Measurements from ENCODE around the gene SH3GL3.

SH3GL3 gene

DNA sequence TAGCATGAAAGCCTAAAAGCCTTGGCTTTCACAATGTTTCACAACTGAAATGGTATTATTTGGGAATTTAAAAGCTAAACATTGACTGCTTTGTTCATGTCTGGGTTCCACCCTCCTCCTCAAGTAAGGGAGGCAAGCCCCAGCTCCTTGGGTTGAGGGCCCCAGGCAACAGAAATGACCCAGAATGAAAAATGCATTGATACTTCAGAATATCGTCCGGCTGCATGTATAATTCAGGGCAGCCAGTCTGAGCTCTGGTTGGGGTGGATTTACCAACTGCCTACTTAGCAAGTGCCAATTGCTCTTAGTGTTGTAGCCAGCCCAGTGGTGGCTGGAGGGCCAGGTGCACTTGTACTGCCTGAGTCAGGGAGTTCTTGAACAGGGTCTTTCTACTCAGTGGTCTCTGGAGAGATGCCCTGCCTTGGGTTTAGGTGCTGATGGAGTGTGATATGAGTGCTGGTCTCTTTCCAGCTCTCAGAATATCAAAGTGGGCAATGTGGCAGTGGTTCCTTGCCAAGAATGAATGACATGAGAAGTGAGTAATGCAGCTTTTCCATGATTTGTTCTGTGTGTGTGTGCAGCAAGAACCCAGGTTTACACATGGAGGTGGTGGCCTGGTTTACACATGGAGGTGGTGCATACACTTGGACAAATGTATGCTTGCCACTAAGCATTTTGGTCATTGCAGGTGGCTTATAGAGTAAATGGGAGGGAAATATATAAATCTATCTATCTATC, 165.9 kb downstream of the SH3GL3 start:
- no peak for DNase-seq (ENCODE audit: low spot score)

DNA sequence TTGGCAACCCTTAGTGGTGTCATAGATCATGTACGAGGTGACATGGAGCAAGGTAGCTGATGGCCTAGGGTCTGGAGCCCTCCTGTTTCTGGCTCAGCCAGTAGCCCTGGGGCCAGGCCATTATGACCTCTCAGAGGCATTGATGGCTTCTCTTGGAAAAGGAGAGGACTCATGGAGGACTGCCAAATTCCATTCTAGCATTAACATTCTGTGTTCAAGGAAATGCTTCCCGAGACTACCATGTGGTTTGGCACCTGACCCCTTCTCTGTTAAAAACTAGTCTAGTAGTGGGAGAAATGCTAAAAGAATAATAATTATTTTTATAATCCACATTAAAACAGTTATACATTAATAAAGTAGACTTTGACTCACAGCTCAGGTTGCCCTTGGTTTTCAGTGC, 166.6 kb downstream of the SH3GL3 start:
- DNase-seq (ENCODE audit: low spot score): no peak

DNA sequence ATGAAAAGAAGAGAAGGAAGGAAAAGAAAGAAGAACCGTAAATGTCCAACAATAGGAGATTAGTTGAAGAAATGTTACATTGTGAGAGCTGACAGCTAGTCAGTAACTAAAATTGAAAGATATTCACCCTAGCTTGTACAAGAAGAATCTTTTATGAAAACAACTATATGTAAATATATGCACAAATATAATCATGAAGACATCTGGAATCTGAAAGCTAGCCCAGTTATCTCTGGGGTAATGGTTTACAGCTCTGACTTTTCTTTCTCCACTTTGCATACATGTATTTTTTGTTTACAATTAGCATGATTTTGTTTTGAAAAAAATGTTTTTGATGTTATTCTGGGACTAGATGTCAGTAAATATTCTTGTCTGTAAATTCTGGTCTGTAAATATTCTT, 169.7 kb downstream of the SH3GL3 start:
- DNase-seq (ENCODE audit: low spot score): no peak

DNA sequence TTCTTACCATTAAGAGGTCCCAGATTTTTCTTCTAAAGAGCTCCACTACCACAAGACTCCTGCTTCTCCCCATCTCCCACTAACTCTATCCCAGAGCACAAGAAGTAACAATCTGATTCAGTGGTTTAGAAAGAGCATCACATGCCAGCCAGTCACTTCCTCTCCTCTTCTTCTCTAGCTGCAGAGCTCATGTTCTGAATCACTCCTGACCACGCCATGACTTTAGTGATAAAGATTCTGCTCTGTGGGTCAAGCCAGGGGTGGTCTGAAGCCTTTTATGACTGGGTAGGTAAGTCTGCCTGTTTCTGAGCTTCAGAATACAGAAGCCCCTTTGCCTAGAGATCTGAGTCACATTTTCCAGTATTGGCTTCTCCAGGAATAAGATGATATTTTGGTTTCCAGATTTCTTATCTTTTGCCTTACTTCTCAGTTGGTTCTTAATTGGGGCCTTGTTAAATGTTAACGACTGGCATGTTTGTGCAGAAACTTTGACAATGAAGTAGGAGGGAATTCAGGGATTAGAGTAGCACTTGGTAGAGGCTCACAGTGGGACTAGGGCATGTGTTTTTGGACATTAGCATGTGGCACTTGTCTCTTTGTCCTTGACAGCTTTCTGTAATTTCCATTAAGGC, 179.1 kb downstream of the SH3GL3 start:
- no peak for DNase-seq (ENCODE audit: low spot score)

DNA sequence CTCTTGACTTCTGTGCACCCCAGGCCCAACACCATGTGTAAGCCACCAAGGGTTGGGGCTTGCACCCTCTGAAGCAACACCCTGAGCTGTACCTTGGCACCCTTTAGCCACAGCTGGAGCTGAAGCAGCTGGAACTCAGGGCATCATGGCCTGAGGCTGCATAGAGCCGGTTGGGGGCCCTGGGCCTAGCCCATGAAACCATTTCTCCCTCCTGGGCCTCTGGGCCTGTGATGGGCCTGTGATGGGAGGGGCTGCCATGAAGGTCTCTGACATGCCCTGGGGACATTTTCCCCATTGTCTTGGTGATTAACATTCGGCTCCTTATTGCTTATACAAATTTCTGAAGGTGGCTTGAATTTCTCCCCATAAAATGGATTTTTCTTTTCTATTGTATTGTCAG, 184.4 kb downstream of the SH3GL3 start:
- no peak for DNase-seq (ENCODE audit: low spot score)

DNA sequence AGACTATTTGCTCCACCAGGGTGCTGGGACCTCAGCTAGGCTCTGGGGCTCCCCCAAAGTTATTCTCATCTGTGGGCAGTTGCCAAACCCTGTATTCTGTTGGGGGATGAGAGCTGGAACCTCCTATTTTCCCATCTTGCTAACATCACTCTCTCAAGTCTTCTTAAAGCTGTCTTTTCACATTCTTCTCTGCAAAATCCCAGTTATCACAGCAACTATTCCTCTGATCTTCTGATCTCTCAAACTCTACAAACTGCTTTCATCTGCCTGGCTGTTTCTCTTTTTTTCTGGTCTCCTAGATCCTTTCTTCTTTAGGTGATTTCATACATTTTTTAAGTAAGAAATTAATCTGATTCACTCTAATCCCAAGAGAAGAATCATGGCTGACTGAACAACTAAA, 196.1 kb downstream of the SH3GL3 start:
- DNase-seq (ENCODE audit: low spot score): no peak

DNA sequence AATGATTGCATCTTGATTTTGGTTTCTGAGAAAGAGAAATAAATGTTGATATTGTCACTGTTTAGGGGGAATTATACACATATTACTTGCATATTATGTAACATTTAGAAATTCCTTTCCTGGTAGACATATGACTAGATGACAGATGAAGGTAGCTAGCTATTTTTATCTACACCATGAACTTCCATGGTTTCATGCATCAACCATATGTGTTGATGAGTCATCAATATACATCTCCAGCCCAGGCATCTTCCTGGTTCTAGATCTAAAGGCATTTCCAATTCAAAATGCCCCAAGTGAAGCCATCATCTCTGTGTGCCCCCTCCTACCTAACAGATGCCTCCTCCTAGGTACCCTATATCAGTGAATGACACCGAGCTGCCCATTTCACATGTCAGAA, 197.3 kb downstream of the SH3GL3 start:
- DNase-seq (ENCODE audit: low spot score): no peak

DNA sequence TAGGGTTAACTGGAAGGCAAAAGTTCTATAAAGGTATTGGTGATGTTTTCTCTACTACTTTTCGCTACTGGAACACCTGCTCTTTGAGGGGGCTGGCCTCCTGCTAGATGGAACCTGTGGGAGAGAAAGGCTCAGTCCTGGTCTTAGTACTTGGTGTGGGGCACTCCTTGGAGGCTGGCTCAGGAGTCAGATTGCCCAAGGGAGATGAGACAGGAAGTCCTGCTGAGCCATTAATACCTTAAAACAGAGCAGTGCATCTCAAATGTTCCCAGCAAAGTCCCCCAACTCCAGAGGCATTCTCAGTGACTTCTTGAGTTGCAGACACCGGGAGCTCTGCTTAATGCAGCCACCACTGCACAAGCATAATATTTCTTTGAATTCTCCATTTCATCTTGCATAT, 203.7 kb downstream of the SH3GL3 start:
- no peak for DNase-seq (ENCODE audit: low spot score)

DNA sequence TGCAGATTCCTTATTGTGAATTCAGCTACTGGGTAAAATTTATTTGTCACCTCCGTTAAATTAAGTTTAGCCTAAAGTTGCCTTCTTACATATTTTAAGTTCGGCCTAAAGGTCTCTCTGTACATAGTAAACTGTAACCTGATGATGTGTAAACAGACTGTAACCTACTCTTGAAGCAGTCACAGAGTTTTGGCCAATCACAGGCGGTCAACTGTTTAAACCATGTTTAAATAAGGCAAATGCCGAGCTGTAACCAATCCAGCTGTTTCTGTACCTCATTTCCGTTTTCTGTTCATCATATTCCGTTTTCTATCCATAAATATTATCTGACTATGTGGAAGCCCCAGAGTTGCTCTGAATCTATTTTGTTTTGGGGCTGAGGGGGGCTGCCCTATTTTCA, 204.4 kb downstream of the SH3GL3 start:
- DNase-seq (ENCODE audit: low spot score): no peak

DNA sequence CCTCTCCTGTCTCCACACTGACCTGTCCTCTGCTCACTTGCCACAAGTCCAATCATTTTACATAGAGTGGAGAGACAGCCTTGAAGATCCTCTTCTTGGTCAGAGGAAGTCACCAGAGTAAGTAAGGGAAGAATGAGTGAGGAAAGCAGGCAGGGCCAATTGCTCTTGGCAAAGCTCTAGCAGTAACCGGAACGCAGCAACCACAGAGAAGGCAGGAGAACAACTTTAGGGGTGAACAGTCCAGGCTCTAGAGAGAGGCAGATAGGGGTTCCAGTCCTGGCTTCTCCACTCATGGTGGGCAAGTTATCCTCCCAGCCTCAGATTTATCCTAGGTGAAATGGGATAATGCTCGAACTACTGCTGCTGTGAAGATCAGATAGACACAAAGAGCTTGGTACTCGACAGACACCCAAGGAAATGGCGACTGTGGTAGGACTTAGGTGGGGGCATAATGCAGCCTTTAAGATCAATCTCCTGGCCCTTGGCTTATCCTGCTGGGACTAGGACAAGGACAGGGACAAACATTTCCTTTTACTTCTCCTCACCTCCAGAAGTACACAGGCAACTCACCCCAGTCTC, 205.6 kb downstream of the SH3GL3 start:
- no peak for DNase-seq (ENCODE audit: low spot score)

DNA sequence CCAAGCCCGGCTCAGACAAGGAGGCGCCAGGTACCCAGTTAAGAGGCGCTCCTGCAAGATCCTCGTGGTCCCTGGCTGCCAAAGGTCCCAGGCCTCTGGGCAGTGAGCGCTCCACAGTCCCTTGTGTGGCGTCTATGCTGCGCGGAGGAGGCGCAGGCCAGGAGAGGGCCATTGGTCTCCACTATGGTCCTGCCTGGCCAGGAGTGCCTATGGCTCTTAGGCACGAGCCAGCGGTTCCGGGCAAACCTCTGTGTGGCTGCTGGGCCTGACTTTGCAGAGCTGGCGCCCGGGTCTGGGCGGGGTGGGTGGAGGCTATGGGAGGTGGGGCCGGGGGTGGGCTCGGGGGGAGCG, 206.1 kb downstream of the SH3GL3 start:
- DNase-seq (ENCODE audit: low spot score): no peak

DNA sequence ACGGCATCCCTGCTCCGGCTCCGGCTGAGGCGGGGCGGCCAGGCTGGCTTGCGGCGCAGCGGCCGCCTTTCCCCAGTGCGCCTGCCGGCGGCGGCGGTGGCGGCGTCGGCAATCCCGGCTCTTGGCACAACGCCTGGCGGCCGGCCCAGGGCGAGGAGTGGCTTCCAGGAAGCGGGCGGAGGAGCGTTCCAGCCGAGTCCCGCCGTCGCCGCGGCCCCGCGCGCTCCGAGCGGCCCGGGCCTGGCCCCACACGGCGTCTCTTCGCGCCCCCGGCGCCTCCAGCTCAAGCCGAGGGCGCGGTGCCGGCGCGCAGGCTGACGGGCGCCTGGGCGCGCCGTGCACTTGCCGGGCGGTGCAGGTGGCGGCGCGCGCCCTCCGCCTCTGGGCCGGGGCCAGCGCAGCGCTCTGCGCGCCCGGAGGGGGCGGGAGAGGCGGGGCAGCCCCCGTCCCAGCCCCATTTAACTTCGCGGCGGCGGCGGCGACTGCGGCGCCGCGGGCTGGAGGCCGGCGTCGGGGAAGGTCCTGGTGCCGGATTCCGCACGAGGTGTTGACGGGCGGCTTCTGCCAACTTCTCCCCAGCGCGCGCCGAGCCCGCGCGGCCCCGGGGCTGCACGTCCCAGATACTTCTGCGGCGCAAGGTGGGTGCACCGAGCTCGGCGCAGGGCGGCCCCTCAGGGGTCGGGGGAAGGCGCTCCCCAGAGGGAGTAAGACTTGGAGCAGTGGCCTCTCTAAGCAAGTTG, 206.7 kb downstream of the SH3GL3 start, which contains the start of gene ADAMTSL3:
TSS of gene ADAMTSL3 (plus strand) at position 485 of the 740 bp plus-strand sequence. CDS start 1,639 bp downstream, outside the sequence.
- no peak for DNase-seq (ENCODE audit: low spot score)

DNA sequence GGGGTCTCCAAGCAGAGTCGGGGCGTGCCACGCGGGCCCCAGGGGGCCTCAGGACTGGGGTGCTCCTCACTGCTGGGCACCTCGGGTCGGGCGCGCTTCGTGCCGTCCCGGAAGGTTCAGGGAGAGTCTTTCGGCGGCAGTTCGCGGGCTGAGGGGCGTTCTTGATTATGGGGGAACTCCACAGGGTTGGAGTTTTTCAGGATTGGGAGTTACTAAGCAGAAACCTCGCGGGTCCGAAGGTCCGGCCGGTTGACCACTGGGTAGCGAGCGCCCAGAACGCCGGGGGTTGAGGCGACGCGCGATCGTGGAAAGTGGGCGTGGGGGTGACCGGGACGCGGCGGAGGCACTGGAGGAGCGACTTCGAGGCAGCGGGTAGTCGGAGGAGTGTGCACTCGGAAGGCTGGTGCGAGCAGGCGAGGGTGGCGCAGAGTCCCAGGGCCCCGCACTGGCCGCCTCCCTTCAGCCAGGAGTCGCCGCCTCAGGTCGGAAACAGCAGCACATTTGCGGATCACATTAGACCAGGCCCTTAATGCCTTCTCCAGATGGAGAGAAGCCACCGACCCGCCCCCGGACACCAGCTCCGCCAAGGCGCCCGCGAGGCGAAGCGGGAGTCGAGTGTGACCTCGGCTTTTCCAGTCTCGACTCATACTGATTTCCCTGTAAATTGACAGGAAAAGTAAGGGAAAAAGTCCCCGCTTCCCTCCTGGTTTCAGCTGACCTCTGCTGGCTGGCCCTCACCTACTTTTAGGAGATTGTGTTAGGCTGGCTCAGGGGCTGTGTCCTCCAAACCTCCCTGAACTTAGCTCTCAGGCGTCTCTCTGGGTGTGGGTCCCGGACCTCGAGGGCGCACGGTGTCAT, 207.5 kb downstream of the SH3GL3 start:
- no peak for DNase-seq (ENCODE audit: low spot score)

DNA sequence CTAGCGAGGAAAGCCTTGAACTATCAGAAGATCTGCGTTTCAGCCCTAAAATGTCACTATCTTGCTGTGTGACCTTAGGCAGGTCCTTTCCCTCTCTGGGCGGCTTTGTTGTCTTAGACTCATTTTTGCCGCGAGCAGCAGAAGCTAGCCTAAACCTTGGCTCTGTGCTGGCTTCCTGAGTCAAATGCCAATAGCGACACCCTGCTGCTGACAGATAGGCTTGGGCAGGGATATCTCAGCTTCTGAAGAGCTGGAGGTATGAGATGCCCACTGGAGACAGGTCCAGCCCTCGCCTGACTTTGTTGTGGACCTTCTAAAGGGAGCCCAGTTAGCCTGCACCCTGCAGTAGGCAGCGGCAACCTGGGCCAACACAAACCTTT, 208.1 kb downstream of the SH3GL3 start:
- DNase-seq (ENCODE audit: low spot score): no peak

DNA sequence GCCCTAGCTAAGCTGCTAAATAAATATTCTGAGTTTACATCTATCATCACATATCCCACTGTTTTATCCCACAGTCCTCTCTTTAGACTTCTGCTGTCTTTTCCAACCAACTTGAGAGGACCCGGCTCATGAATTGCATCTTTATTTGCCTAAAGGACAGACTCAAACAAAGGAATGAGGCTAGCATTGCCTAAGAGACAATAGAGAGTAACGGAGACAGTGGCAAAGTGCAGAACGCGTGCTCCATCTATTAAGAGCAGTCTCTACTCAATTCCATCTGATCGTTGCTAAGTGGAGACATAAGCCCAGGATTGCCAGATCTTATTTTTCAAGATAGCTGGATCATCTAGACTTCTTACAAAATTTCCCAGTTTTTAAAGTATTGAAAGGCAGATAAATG, 209.1 kb downstream of the SH3GL3 start:
- DNase-seq (ENCODE audit: low spot score): no peak

DNA sequence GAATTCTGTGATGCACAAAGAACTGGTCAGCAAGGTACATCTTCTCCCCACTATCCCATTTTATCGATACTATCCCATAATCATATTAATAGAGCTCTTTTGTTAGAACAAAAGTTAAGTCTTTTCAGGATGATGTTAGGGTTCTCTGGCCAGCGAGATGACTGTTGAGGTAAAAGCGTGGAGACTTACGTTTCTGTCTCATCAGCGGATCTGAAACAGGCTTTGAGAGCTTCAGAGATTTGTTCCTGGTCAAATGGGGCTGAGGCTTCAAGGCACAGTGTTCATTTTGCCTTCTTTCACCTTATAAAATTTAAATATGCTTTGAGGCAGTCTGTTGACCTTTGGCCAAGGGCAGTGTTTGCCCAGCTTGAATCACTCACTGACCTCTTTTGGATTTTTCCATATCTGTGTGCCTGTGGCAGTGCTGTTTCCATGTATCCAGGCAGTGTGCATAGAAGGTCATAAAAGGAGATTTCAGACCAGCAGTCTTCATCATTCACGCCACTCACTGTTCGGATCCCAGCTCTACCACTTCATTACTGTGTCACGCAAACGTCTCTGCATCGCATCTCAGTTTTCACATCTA, 209.9 kb downstream of the SH3GL3 start:
- no peak for DNase-seq (ENCODE audit: low spot score)

DNA sequence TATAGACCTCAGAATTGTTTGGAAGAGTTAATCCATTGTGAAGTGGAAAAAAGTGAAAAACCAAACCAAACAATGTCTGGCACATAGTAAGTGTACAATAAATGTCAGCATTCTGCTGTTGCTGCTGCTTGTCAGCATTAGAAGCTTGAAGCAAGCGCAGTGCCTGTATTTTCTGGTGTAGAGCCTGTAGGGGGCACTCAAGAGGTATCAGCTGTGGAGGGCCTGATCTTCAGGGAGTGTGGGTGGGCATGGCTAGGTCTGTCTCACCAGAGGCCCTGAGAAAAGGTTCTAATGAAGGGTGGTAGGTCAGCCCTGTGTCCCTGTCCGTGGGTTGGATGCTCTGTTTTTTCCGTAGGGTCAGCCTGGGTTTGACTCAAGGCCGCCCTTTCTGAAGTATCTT, 210.4 kb downstream of the SH3GL3 start:
- DNase-seq (ENCODE audit: low spot score): no peak

DNA sequence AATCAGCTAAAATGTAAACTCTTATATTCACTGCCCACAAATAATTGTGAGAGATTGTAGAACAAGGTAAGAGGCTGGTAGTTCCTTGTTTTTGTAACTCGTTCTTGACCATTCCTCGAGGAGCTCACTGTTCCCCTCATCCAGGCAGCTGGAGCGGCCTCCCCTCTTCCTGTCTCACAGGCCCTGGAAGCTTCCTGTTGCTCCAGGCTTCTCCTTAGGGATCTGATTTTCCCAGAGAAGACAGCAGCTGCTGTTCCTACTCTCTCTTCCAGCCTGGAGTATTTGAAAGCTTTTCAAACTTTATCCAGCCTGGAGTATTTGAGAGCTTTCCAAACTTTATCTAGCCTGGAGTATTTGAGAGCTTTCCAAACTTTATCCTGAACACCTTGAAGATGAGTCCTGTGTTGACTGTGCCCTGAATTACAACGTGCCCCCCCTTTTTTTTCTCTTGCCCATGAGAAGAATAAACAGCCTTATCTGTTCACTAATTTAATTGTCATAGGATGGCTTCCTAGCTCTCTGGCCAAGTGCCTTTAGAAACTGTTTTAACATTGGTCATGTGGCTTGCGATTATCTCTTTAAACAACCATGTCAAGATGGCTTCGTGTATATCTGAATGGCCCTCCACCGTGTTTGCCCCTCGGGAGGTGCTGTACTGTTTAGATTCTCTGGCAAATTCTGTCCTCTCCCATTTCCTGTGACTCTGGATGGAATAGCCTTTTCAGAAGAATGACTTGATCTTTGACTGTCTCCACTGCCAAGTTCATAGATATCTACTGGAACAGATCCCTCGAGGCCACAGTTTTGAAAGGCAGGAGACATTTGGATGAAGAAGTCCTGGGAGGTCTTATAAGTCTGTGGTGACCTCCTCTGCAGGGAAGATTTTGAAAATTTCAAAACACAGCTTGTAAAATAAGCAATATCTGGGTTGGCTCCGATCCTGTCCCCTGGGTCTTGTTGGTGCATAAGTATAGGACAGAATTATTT, 211.6 kb downstream of the SH3GL3 start:
- DNase-seq (ENCODE audit: low spot score): no peak

DNA sequence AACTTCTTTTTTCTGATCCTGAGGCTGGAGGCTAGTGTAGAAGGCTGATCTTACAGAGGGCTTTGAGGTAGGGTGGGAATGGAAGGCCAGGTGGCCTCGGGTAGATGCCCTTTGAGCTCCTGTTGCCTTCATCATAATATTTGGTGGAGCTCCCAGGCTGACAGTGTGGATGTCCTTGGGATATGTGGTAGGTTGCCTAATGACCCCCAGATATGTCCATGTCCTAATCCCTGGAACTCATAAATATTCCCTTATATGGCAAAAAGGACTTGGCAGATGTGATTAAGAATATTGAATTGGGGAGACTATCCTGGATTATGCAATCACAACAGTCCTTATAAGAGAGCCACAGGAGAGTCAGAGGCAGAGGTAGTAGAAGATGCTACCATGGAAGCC, 212.3 kb downstream of the SH3GL3 start:
- DNase-seq (ENCODE audit: low spot score): no peak

DNA sequence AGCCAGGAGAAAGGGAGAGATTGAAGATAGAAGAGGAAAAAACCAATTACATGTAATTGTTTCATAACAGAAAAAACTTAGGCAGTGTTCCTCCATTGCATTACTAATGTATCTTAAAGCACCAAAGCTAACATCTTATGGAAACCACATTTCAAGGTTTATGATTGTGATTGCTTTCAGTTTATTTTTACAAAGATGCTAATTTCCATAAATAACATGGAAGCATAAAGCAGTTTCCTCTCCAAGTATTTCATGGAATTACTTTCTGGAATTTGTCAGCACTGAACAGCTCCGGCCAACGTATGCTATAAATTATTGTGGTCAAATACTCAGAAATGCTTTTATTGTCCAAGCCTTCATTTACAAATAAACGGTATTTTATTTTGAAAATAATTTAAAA, 218.3 kb downstream of the SH3GL3 start:
- no peak for DNase-seq (ENCODE audit: low spot score)
